ENCODE data around the gene HDGFL2.
"Not testable (repeated sequence)": the region's sequence is repeated elsewhere in the genome, so short reads cannot be mapped to it uniquely, and the experiment has no call there.

Gene HDGFL2

GRCh38 chr19:4522291-4523002 lies 50.4 kb downstream of the HDGFL2 start:
- H3K36me3 ChIP-seq (ENCODE audit: insufficient read depth, low read length), result no peaks in the 10 kb centered on the region
- H3K4me1 ChIP-seq (ENCODE audit: insufficient read depth, low read length), result no peaks in the 10 kb centered on the region
- H3K9ac ChIP-seq (ENCODE audit: low read depth, low read length), result no peak overlapping the region
- no peaks in the 10 kb centered on the region for H3K9me3 ChIP-seq (ENCODE audit: insufficient read depth, low read depth, low read length)
- H3K27ac ChIP-seq (ENCODE audit: low read depth, low read length), result no peak overlapping the region
- 93% methylated on average over 15 of the region's 15 CpGs for WGBS
- 0 out of 2 replicates have a peak, but pooled peaks cover 6% of the 10 kb centered on the region for H3K27me3 ChIP-seq (ENCODE audit: insufficient read depth, low read length)
- no peak overlapping the region for H3K4me3 ChIP-seq (ENCODE audit: low read length)

GRCh38 chr19:4523306-4524110 lies 51.4 kb downstream of the HDGFL2 start:
- no peaks in the 10 kb centered on the region for H3K9me3 ChIP-seq (ENCODE audit: insufficient read depth, low read depth, low read length)
- WGBS, result 77% methylated on average over 53 of the region's 53 CpGs
- 0 out of 2 replicates have a peak, but pooled peaks cover 6% of the 10 kb centered on the region for H3K27me3 ChIP-seq (ENCODE audit: insufficient read depth, low read length)
- H3K4me1 ChIP-seq (ENCODE audit: insufficient read depth, low read length), result no peaks in the 10 kb centered on the region
- H3K27ac ChIP-seq (ENCODE audit: low read depth, low read length), result no peak overlapping the region
- H3K9ac ChIP-seq (ENCODE audit: low read depth, low read length), result no peak overlapping the region
- no peak overlapping the region for H3K4me3 ChIP-seq (ENCODE audit: low read length)
- no peaks in the 10 kb centered on the region for H3K36me3 ChIP-seq (ENCODE audit: insufficient read depth, low read length)

- H3K9me3 ChIP-seq (ENCODE audit: insufficient read depth, low read depth, low read length), result no peaks in the 10 kb centered on the region
- H3K4me1 ChIP-seq (ENCODE audit: insufficient read depth, low read length), result no peaks in the 10 kb centered on the region
- no peak overlapping the region for H3K4me3 ChIP-seq (ENCODE audit: low read length)
- H3K36me3 ChIP-seq (ENCODE audit: insufficient read depth, low read length), result no peaks in the 10 kb centered on the region
- H3K9ac ChIP-seq (ENCODE audit: low read depth, low read length), result no peak overlapping the region
- no peak overlapping the region for H3K27ac ChIP-seq (ENCODE audit: low read depth, low read length)
- WGBS, result 75% methylated on average over 23 of the region's 23 CpGs
- H3K27me3 ChIP-seq (ENCODE audit: insufficient read depth, low read length), result 0 out of 2 replicates have a peak, but pooled peaks cover 4% of the 10 kb centered on the region
Observed at GRCh38 chr19:4524808-4525562, 52.9 kb downstream of the HDGFL2 start.

GRCh38 chr19:4525563-4526002 lies 53.5 kb downstream of the HDGFL2 start:
- no peaks in the 10 kb centered on the region for H3K9me3 ChIP-seq (ENCODE audit: insufficient read depth, low read depth, low read length)
- H3K4me3 ChIP-seq (ENCODE audit: low read length), result no peak overlapping the region
- no peaks in the 10 kb centered on the region for H3K36me3 ChIP-seq (ENCODE audit: insufficient read depth, low read length)
- WGBS, result 85% methylated on average over 23 of the region's 23 CpGs
- 0 out of 2 replicates have a peak, but pooled peaks cover 2% of the 10 kb centered on the region for H3K27me3 ChIP-seq (ENCODE audit: insufficient read depth, low read length)
- no peak overlapping the region for H3K9ac ChIP-seq (ENCODE audit: low read depth, low read length)
- no peaks in the 10 kb centered on the region for H3K4me1 ChIP-seq (ENCODE audit: insufficient read depth, low read length)
- H3K27ac ChIP-seq (ENCODE audit: low read depth, low read length), result no peak overlapping the region

GRCh38 chr19:4527377-4527776 lies 55.3 kb downstream of the HDGFL2 start:
- H3K4me1 ChIP-seq (ENCODE audit: insufficient read depth, low read length); H3K27ac ChIP-seq (ENCODE audit: low read depth, low read length); H3K9me3 ChIP-seq (ENCODE audit: insufficient read depth, low read depth, low read length); H3K36me3 ChIP-seq (ENCODE audit: insufficient read depth, low read length); H3K9ac ChIP-seq (ENCODE audit: low read depth, low read length); H3K4me3 ChIP-seq (ENCODE audit: low read length); H3K27me3 ChIP-seq (ENCODE audit: insufficient read depth, low read length): not testable (repeated sequence)
- WGBS, result 92% methylated on average over 8 of the region's 8 CpGs

- Histone ChIP-seq H3K4me3 (ENCODE audit: low read length) (no peak overlapping the region), H3K36me3 (ENCODE audit: insufficient read depth, low read length) (no peaks in the 10 kb centered on the region), H3K9me3 (ENCODE audit: insufficient read depth, low read depth, low read length) (no peaks in the 10 kb centered on the region), H3K4me1 (ENCODE audit: insufficient read depth, low read length) (no peaks in the 10 kb centered on the region), H3K27me3 (ENCODE audit: insufficient read depth, low read length) (peaks cover 6% of the 10 kb centered on the region), H3K27ac (ENCODE audit: low read depth, low read length) (no peak overlapping the region), H3K9ac (ENCODE audit: low read depth, low read length) (no peak overlapping the region)
- WGBS, result 87% methylated on average over 15 of the region's 15 CpGs
Observed at GRCh38 chr19:4528843-4529242, 56.7 kb downstream of the HDGFL2 start.

- H3K4me3 ChIP-seq (ENCODE audit: low read length), result no peak overlapping the region
- H3K4me1 ChIP-seq (ENCODE audit: insufficient read depth, low read length), result no peaks in the 10 kb centered on the region
- no peak overlapping the region for H3K27ac ChIP-seq (ENCODE audit: low read depth, low read length)
- peaks cover 17% of the 10 kb centered on the region for H3K27me3 ChIP-seq (ENCODE audit: insufficient read depth, low read length)
- whole genome bisulfite sequencing, result 81% methylated on average over 14 of the region's 14 CpGs
- H3K9ac ChIP-seq (ENCODE audit: low read depth, low read length), result no peak overlapping the region
- H3K36me3 ChIP-seq (ENCODE audit: insufficient read depth, low read length), result no peaks in the 10 kb centered on the region
- no peaks in the 10 kb centered on the region for H3K9me3 ChIP-seq (ENCODE audit: insufficient read depth, low read depth, low read length)
Observed at GRCh38 chr19:4529924-4530522, 57.9 kb downstream of the HDGFL2 start.

GRCh38 chr19:4531562-4532165 lies 59.6 kb downstream of the HDGFL2 start:
- Histone ChIP-seq H3K4me1 (ENCODE audit: insufficient read depth, low read length) (no peaks in the 10 kb centered on the region), H3K27me3 (ENCODE audit: insufficient read depth, low read length) (peaks cover 17% of the 10 kb centered on the region), H3K4me3 (ENCODE audit: low read length) (no peak overlapping the region), H3K36me3 (ENCODE audit: insufficient read depth, low read length) (no peaks in the 10 kb centered on the region), H3K9me3 (ENCODE audit: insufficient read depth, low read depth, low read length) (no peaks in the 10 kb centered on the region), H3K9ac (ENCODE audit: low read depth, low read length) (no peak overlapping the region), H3K27ac (ENCODE audit: low read depth, low read length) (no peak overlapping the region)
- 86% methylated on average over 28 of the region's 28 CpGs for WGBS

- no peaks in the 10 kb centered on the region for H3K4me1 ChIP-seq (ENCODE audit: insufficient read depth, low read length)
- no peak overlapping the region for H3K9ac ChIP-seq (ENCODE audit: low read depth, low read length)
- H3K27ac ChIP-seq (ENCODE audit: low read depth, low read length), result no peak overlapping the region
- H3K4me3 ChIP-seq (ENCODE audit: low read length), result no peak overlapping the region
- no peaks in the 10 kb centered on the region for H3K9me3 ChIP-seq (ENCODE audit: insufficient read depth, low read depth, low read length)
- H3K36me3 ChIP-seq (ENCODE audit: insufficient read depth, low read length), result no peaks in the 10 kb centered on the region
- WGBS, result 91% methylated on average over 9 of the region's 9 CpGs
- H3K27me3 ChIP-seq (ENCODE audit: insufficient read depth, low read length), result peaks cover 17% of the 10 kb centered on the region
Observed at GRCh38 chr19:4533334-4533733, 61.2 kb downstream of the HDGFL2 start.

- no peaks in the 10 kb centered on the region for H3K36me3 ChIP-seq (ENCODE audit: insufficient read depth, low read length)
- no peaks in the 10 kb centered on the region for H3K9me3 ChIP-seq (ENCODE audit: insufficient read depth, low read depth, low read length)
- H3K4me1 ChIP-seq (ENCODE audit: insufficient read depth, low read length), result no peaks in the 10 kb centered on the region
- H3K27me3 ChIP-seq (ENCODE audit: insufficient read depth, low read length), result peaks cover 17% of the 10 kb centered on the region
- no peak overlapping the region for H3K9ac ChIP-seq (ENCODE audit: low read depth, low read length)
- no peak overlapping the region for H3K27ac ChIP-seq (ENCODE audit: low read depth, low read length)
- WGBS, result 87% methylated on average over 9 of the region's 9 CpGs
- no peak overlapping the region for H3K4me3 ChIP-seq (ENCODE audit: low read length)
Observed at GRCh38 chr19:4533835-4534424, 61.8 kb downstream of the HDGFL2 start.
